ENCODE measurements around the gene CHMP2A. TPM values are rescaled to one million over a fixed set of nuclear protein-coding genes. Genes with fewer than 3 reads are reported as not detected.
A peak's percentile ranks its signal among the peaks of the same experiment; 100 is the strongest.

Gene CHMP2A
- total and polyA plus RNA-seq, 2 experiments from 2014 or later: 88.6 to 186 TPM

DNA sequence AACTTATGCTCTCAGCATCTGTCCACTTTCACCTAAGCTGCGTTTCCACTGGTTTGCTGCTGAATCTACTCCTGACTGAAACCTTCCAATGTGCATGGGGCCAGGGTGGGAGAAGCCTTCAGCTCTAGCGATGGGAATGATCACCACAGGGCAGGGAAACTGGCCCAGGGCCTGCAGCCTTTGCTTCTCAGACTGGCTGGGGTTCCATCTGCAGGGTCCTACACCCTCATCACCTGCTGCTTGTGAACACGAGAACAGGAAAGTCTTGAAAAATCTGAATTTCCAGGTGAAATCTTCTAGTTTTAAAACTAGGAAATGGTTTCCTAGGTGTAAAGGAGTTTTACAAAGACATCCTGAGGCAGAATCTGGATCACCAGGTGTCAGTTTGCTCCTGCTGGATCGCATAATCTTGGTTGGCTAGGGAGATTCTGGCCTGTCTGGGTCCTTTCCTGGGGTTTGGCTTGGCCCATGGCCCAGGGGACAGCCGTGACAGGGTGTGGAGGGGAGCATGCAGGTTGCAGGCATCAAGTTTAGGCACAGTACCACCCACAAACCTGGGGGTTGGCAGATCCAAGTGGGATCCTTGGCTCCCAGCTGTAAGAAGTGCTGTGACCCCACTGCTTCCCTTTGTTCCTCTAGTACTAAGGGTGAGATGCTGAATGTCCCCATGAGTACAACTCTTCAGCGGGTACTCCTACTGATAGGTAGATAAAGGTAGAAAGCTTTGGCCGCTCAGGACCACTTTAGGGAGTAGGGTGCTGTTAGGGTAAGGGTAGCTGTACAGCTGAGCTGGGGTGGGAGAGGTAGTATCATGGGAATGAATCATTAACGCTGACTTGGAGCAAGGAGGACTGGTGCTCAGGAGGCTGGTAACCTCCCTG is 5.3 kb upstream of the CHMP2A start:
- TF ChIP-seq EZH2phosphoT487 (IDR thresholded peaks at IDR 0.05; ENCODE audit: insufficient read depth, low read depth) (no peak), EZH2 (IDR thresholded peaks at IDR 0.05; ENCODE audit: insufficient read depth, poor library complexity, severe bottlenecking) (no peak)
- 64 to 70% methylated on average over 8 of the region's 8 CpGs for WGBS, 2 experiments (ENCODE audit: low coverage in 1 of 2, low lambda C conversion rate in 2 of 2, missing lambda C conversion rate in 2 of 2)
- in situ Hi-C loops (cut with MboI): no loop called here
- Histone ChIP-seq H3K4me1 (ENCODE audit: insufficient read depth) (peaks cover 25% of the 10 kb centered on the region), H3K9me2 (ENCODE audit: insufficient read depth) (no peaks in the 10 kb centered on the region), H3K9me3 (ENCODE audit: low read depth) (no peaks in the 10 kb centered on the region), H2AFZ (peak overlapping the region; percentile 74), H3K9ac (peak overlapping the region; percentile 96), H3K36me3 (ENCODE audit: low read depth) (peaks cover 3% of the 10 kb centered on the region; the same call in 1 of the 2 replicates), H3K79me2 (ENCODE audit: insufficient read depth) (peaks cover 29% of the 10 kb centered on the region), H3K4me3 (peak overlapping the region; percentile 83), H3K27me3 (replicated peaks; ENCODE audit: insufficient read depth) (no peaks in the 10 kb centered on the region), H4K20me1 (ENCODE audit: insufficient read depth) (no peaks in the 10 kb centered on the region), H3F3A (ENCODE audit: insufficient read depth) (peaks cover 34% of the 10 kb centered on the region), H3K27ac (peak overlapping the region; percentile 96), H3K4me2 (ENCODE audit: unreplicated experiment) (peak overlapping the region; percentile 91)
- DNase-seq: peak; percentile 30

DNA sequence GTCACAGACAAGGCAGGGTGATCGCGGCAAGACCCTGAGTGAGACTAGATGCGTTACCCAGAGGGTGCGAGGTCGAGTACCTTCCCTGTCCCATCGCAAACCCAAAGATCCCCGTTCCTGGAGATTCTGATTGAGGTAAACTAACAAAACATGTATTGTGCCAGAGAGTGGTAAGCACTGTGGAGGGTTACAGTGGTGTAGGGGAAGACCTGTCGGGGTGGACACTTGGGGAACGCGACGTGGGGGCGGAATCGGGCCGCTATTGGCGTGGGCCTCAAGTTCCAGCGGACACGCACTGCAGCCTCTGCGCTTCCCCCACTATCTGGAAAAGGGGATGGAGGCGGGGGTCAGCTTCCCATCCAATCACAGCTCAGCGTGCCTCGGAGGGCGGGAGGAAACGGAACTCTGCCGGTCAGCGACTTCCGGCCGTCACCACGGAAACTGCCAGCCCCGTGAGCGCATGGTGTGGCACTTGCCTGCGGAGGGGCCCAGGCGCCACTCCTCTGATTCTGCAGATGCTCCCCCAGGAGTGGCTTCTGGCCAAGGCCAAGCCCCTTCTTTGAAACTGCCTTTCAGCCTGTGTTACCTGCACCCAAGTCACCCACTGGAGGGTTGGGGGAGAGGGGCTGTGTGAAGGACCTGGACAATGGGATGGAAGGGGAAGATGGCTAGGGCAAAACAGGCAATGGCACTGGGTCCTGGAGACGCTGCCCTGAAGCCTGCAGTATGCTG is 4.5 kb upstream of the CHMP2A start:
- 1 to 2% methylated on average over 29 to 32 of the region's 33 CpGs for WGBS, 2 experiments (ENCODE audit: low coverage in 1 of 2, low lambda C conversion rate in 2 of 2, missing lambda C conversion rate in 2 of 2)

DNA sequence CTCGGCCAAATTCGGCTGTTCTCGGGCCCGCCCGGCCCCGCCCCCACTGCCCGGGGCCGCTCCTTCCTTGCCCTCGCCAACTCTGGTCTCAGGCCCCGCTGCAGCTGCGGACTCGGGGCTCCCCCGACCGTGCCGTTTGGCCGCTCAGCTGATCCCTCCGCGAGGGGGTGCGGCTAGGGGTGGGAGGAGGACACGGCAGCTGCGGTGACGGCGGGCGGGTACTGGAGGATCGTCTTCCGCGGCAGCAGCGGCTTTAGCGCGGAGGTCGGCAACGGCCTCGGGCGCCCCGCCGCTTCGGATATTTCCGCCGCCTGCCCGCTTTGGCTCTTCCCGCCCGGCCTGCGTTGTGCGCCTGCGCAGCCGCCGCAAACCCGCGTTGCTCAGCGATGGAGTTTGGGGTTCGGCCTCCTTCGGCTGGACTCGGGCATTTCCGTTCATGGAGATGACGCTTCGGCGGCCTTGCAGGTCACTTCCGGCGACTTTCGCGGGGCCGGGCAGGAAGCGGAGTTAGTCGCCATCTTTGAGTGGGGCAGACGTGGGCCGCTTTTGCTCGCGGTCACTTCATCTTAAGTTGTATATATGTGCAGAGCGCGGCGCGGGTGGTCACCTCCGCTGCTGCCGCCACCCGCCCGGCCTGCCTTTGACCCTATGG is 3.8 kb upstream of the CHMP2A start:
- peak overlapping the region; percentile 74 for H2AFZ ChIP-seq
- no peaks in the 10 kb centered on the region for H3K9me2 ChIP-seq (ENCODE audit: insufficient read depth)
- no peak for TF ChIP-seq EZH2phosphoT487 (IDR thresholded peaks at IDR 0.05; ENCODE audit: insufficient read depth, low read depth)
- no peak for TF ChIP-seq EZH2 (IDR thresholded peaks at IDR 0.05; ENCODE audit: insufficient read depth, poor library complexity, severe bottlenecking)
- H3K4me3 ChIP-seq: peak overlapping the region; percentile 83
- peaks cover 34% of the 10 kb centered on the region for H3F3A ChIP-seq (ENCODE audit: insufficient read depth)
- peaks cover 3% of the 10 kb centered on the region; the same call in 1 of the 2 replicates for H3K36me3 ChIP-seq (ENCODE audit: low read depth)
- no peaks in the 10 kb centered on the region for H3K27me3 ChIP-seq (replicated peaks; ENCODE audit: insufficient read depth)
- in situ Hi-C loops (cut with MboI): no loop called here
- no peaks in the 10 kb centered on the region for H3K9me3 ChIP-seq (ENCODE audit: low read depth)
- DNase-seq: peak; percentile 99
- H3K27ac ChIP-seq: peak overlapping the region; percentile 96
- peaks cover 32% of the 10 kb centered on the region for H3K4me1 ChIP-seq (ENCODE audit: insufficient read depth)
- peak overlapping the region; percentile 96 for H3K9ac ChIP-seq
- H3K4me2 ChIP-seq (ENCODE audit: unreplicated experiment): peak overlapping the region; percentile 91
- H3K79me2 ChIP-seq (ENCODE audit: insufficient read depth): peaks cover 39% of the 10 kb centered on the region
- no peaks in the 10 kb centered on the region for H4K20me1 ChIP-seq (ENCODE audit: insufficient read depth)
- 0 to 1% methylated on average over 49 to 59 of the region's 76 CpGs for WGBS, 2 experiments (ENCODE audit: low coverage in 1 of 2, low lambda C conversion rate in 2 of 2, missing lambda C conversion rate in 2 of 2)

More for the DNA sequence above, 4.5 kb upstream of the CHMP2A start:
- Histone ChIP-seq H3K79me2 (ENCODE audit: insufficient read depth) (peaks cover 32% of the 10 kb centered on the region), H3K4me2 (ENCODE audit: unreplicated experiment) (peak overlapping the region; percentile 91), H3K27me3 (replicated peaks; ENCODE audit: insufficient read depth) (no peaks in the 10 kb centered on the region), H3F3A (ENCODE audit: insufficient read depth) (peaks cover 34% of the 10 kb centered on the region), H4K20me1 (ENCODE audit: insufficient read depth) (no peaks in the 10 kb centered on the region), H3K36me3 (ENCODE audit: low read depth) (peaks cover 3% of the 10 kb centered on the region; the same call in 1 of the 2 replicates), H3K4me3 (peak overlapping the region; percentile 83), H3K9me3 (ENCODE audit: low read depth) (no peaks in the 10 kb centered on the region), H3K27ac (peak overlapping the region; percentile 96), H3K9me2 (ENCODE audit: insufficient read depth) (no peaks in the 10 kb centered on the region), H2AFZ (peak overlapping the region; percentile 74), H3K9ac (peak overlapping the region; percentile 96), H3K4me1 (ENCODE audit: insufficient read depth) (peaks cover 26% of the 10 kb centered on the region)
- in situ Hi-C loops (cut with MboI): no loop called here
- TF ChIP-seq EZH2phosphoT487 (IDR thresholded peaks at IDR 0.05; ENCODE audit: insufficient read depth, low read depth) (no peak), EZH2 (IDR thresholded peaks at IDR 0.05; ENCODE audit: insufficient read depth, poor library complexity, severe bottlenecking) (no peak)
- peak; percentile 94 for DNase-seq

DNA sequence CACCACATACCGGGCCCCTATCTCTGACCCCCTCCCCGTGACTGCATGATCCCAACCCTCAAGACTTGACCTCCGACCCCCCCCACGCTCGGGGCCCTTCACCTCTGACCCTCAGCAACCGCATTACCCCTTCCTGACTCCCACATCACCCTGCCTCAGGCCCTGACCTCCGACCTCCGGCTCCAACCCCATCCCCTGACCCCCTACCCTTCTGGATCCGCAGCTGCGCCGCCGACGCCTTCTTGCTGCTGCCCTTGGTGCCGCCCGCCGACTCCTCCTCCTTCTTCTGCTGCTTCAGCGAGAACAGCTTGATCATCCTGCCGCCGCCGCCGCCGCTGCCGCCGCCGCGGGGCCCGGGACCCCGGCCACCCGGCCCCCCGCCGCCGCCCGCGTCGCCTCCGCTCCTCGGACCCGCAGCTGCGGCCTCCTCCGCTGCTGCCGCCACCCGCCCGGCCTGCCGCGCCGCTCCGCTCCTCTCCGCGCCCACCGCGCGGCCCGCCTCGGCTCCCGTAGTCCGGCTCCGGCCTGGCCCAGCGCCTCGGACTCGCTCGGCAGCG is 3.2 kb upstream of the CHMP2A start, which contains the start of gene UBE2M:
UBE2M (minus strand) TSS at position 546 of the 557 bp plus-strand sequence; CDS start at position 316, 230 bp downstream.
- H3K4me2 ChIP-seq (ENCODE audit: unreplicated experiment): peak within 1 kb of the TSS; percentile 91
- H3K4me1 ChIP-seq (ENCODE audit: insufficient read depth): peaks cover 30% of the 10 kb centered on the region
- peak within 1 kb of the TSS; percentile 96 for H3K27ac ChIP-seq
- peaks cover 3% of the 10 kb centered on the region; the same call in 1 of the 2 replicates for H3K36me3 ChIP-seq (ENCODE audit: low read depth)
- peak within 1 kb of the TSS; percentile 96 for H3K9ac ChIP-seq
- H3K9me3 ChIP-seq (ENCODE audit: low read depth): no peaks in the 10 kb centered on the region
- peaks cover 34% of the 10 kb centered on the region for H3F3A ChIP-seq (ENCODE audit: insufficient read depth)
- H4K20me1 ChIP-seq (ENCODE audit: insufficient read depth): no peaks in the 10 kb centered on the region
- 0 to 1% methylated on average over 11 to 61 of the region's 62 CpGs for WGBS, 2 experiments (ENCODE audit: low coverage in 1 of 2, low lambda C conversion rate in 2 of 2, missing lambda C conversion rate in 2 of 2)
- H3K4me3 ChIP-seq: peak within 1 kb of the TSS; percentile 83
- TF ChIP-seq EZH2 (IDR thresholded peaks at IDR 0.05; ENCODE audit: insufficient read depth, poor library complexity, severe bottlenecking): no peak
- no peak for TF ChIP-seq EZH2phosphoT487 (IDR thresholded peaks at IDR 0.05; ENCODE audit: insufficient read depth, low read depth)
- H3K79me2 ChIP-seq (ENCODE audit: insufficient read depth): peaks cover 45% of the 10 kb centered on the region
- in situ Hi-C loops (cut with MboI): no loop called here
- DNase-seq: peak; percentile 77
- H2AFZ ChIP-seq: peak within 1 kb of the TSS; percentile 74
- no peaks in the 10 kb centered on the region for H3K27me3 ChIP-seq (replicated peaks; ENCODE audit: insufficient read depth)
- no peaks in the 10 kb centered on the region for H3K9me2 ChIP-seq (ENCODE audit: insufficient read depth)

All from GM23248 (cell line).